PC-3 (cell line): ENCODE data around the gene CCDC182. TPM values are rescaled to one million over a fixed set of nuclear protein-coding genes. Genes with fewer than 3 reads are reported as not detected.

Experiments used
- ATAC-seq: fragments of 200-7000 bp; cut with Tn5 transposase; 2 replicates; pipeline ENCODE4 v1.9.1; 2020; ENCODE audit warnings: mild to moderate bottlenecking, moderate library complexity
- BruUV-seq: library from RNA; stranded (reverse); fragments of 400-500 nt; replicated peaks from 2 replicates; lab custom pipeline; 2021; lab: Mats Ljungman, UMichigan
- CTCF ChIA-PET: fragments of 300-600 bp; sonication (Branson Sonifier 250); formaldehyde crosslinking; loops from one replicate; lab custom pipeline; 2022; ENCODE audit warnings: antibody characterized with exemption; lab: Charles Lee
- POLR2A ChIA-PET: fragments of 300-600 bp; sonication (Branson Sonifier 250); formaldehyde crosslinking; loops from one replicate; lab custom pipeline; 2022; ENCODE audit warnings: antibody characterized with exemption; ENCODE audit not compliant: unreplicated experiment; lab: Charles Lee
- DNase-seq: peaks from one replicate; pipeline ENCODE4 v3.0.0-alpha.2; 2015
- H2AFZ ChIP-seq: fragments of 300-600 bp; sonication (generic); 2 replicates; pipeline ENCODE4 v1.6.0; 2016; ENCODE audit warnings: antibody characterized with exemption, low read length
- H3F3A ChIP-seq: fragments of 300-600 bp; sonication (generic); one replicate; pipeline ENCODE4 v1.6.0; 2017; ENCODE audit warnings: antibody characterized with exemption, low read length, control low read depth, mild to moderate bottlenecking; ENCODE audit not compliant: unreplicated experiment
- H3K27ac ChIP-seq: fragments of 300-600 bp; sonication (generic); 2 replicates; pipeline ENCODE4 v1.5.1; 2016; ENCODE audit warnings: mild to moderate bottlenecking, low read length
- H3K27me3 ChIP-seq: fragments of 300-600 bp; sonication (generic); 2 replicates; pipeline ENCODE4 v1.6.1; 2016; ENCODE audit warnings: low read length, mixed read lengths
- H3K36me3 ChIP-seq: fragments of 300-600 bp; sonication (generic); 2 replicates; pipeline ENCODE4 v1.6.1; 2016; ENCODE audit warnings: low read depth, mixed run types, low read length, mixed read lengths
- H3K4me1 ChIP-seq: fragments of 300-600 bp; sonication (generic); 2 replicates; pipeline ENCODE4 v1.5.1; 2016; ENCODE audit warnings: low read length; ENCODE audit not compliant: insufficient read depth
- H3K4me2 ChIP-seq: fragments of 300-600 bp; sonication (generic); 2 replicates; pipeline ENCODE4 v1.6.0; 2016; ENCODE audit warnings: low read length
- H3K4me3 ChIP-seq: fragments of 300-600 bp; sonication (generic); 2 replicates; pipeline ENCODE4 v1.5.1; 2016; ENCODE audit warnings: mild to moderate bottlenecking, low read length, mixed read lengths
- H3K79me2 ChIP-seq: fragments of 300-600 bp; sonication (generic); 2 replicates; pipeline ENCODE4 v1.6.1; 2017; ENCODE audit warnings: low read length, mixed read lengths
- H3K9ac ChIP-seq: fragments of 300-600 bp; sonication (generic); 2 replicates; pipeline ENCODE4 v1.6.0; 2016; ENCODE audit warnings: mild to moderate bottlenecking, low read length
- H3K9me2 ChIP-seq: fragments of 300-600 bp; sonication (generic); replicated peaks from 2 replicates; pipeline ENCODE4 v1.6.1; 2016; ENCODE audit warnings: mixed run types, low read length, mixed read lengths
- H3K9me3 ChIP-seq: fragments of 300-600 bp; sonication (generic); 2 replicates; pipeline ENCODE4 v1.6.1; 2016; ENCODE audit warnings: low read length, mixed read lengths
- H4K20me1 ChIP-seq: fragments of 300-600 bp; sonication (generic); 2 replicates; pipeline ENCODE4 v1.6.1; 2016; ENCODE audit warnings: low read length, mixed read lengths
- CTCF ChIP-seq: fragments of 300-600 bp; sonication (generic); conservative IDR thresholded peaks from 2 replicates; pipeline ENCODE4 v1.5.1; 2017; ENCODE audit warnings: antibody characterized with exemption, low read depth, mild to moderate bottlenecking, low read length
- EZH2 ChIP-seq: fragments of 300-600 bp; sonication (generic); IDR thresholded peaks from one replicate; pipeline ENCODE4 v1.6.1; 2017; ENCODE audit warnings: antibody characterized with exemption, mild to moderate bottlenecking, low read length; ENCODE audit not compliant: unreplicated experiment
- EZH2phosphoT487 ChIP-seq: fragments of 300-600 bp; sonication (generic); IDR thresholded peaks from 2 replicates; pipeline ENCODE4 v1.6.1; 2018; ENCODE audit warnings: mild to moderate bottlenecking, antibody characterized with exemption, low read length, borderline replicate concordance
- intact Hi-C: fragments of 100-400 bp; cut with micrococcal nuclease; formaldehyde crosslinking; loops from 2 replicates; pipeline ENCODE4 v1.9.0; 2023
- total RNA-seq: library from RNA; depleted of rRNA; stranded (reverse); fragments of >200 nt; gene quantifications from 2 replicates; pipeline ENCODE4 v1.2.3, GENCODE V29; 2014

CCDC182 gene
- total RNA-seq, 1 experiment from 2014 or later, result not detected

DNA sequence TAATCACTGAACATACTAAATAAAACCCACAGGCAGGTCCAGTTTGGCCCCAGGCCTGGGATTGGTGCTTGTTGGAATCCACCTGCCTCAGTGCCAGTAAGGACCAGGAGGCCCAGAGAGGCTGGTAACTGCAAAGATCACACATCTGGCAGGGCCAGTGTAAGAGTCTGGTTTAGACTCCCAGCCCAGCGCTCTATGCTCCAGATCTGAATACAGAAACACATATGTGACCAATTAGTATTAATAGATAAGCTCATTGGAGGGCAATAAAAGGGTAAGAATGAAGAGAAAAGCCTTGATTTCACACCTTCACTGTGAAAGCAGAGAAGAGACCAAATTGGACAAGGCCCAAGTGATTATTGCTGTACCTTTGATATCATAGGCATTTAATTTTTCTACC lies 13.6 kb upstream of the CCDC182 start:
- intact Hi-C loops, result no loop called here
- DNase-seq, result no peak
- Histone ChIP-seq H3K27me3 (no peaks in the 10 kb centered on the region), H3K9me3 (no peaks in the 10 kb centered on the region), H3K9me2 (no peaks in the 10 kb centered on the region), H3K4me2 (no peak overlapping the region), H3F3A (no peaks in the 10 kb centered on the region), H4K20me1 (no peaks in the 10 kb centered on the region), H3K79me2 (no peaks in the 10 kb centered on the region), H3K27ac (no peak overlapping the region), H3K9ac (no peak overlapping the region), H2AFZ (no peak overlapping the region), H3K36me3 (no peaks in the 10 kb centered on the region), H3K4me1 (no peaks in the 10 kb centered on the region), H3K4me3 (no peak overlapping the region)
- no TSS peak for BruUV-seq
- TF ChIP-seq EZH2phosphoT487, result no peak
- TF ChIP-seq EZH2, result no peak
- no peak for TF ChIP-seq CTCF
- ChIA-PET CTCF (no interaction called here), POLR2A (no interaction called here)
- ATAC-seq, result no peak

DNA sequence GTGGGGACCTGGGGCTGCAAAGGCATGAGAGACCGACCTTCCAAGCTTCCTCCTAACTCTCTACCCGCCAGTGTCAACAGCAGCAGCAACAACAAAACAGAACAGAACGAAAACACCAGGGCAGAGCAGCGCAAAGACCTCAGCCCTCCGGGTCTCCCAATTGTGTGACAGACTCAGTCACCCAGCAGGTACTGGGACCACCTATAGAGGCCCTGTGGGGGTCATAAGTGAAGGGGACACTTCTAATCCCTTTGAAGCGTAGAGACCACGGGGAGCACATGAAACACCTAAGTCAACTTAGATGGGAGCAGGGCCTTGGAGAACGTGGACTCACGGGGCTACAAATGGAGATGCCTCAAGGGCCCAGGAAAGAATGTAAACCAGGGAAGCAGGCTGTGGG lies 12.6 kb upstream of the CCDC182 start:
- no peak for DNase-seq
- no peaks in the 10 kb centered on the region for H3K9me2 ChIP-seq
- H3K36me3 ChIP-seq, result no peaks in the 10 kb centered on the region
- H4K20me1 ChIP-seq, result no peaks in the 10 kb centered on the region
- H3K4me3 ChIP-seq, result no peak overlapping the region
- no peaks in the 10 kb centered on the region for H3K27me3 ChIP-seq
- ATAC-seq, result no peak
- no peaks in the 10 kb centered on the region for H3K4me1 ChIP-seq
- ChIA-PET POLR2A (no interaction called here), CTCF (no interaction called here)
- H3K9ac ChIP-seq, result no peak overlapping the region
- BruUV-seq, result no TSS peak
- H3K27ac ChIP-seq, result no peak overlapping the region
- no peak overlapping the region for H3K4me2 ChIP-seq
- H2AFZ ChIP-seq, result no peak overlapping the region
- intact Hi-C loops, result no loop called here
- no peak for TF ChIP-seq EZH2phosphoT487
- TF ChIP-seq EZH2, result no peak
- no peak for TF ChIP-seq CTCF
- no peaks in the 10 kb centered on the region for H3K79me2 ChIP-seq
- H3F3A ChIP-seq, result no peaks in the 10 kb centered on the region
- no peaks in the 10 kb centered on the region for H3K9me3 ChIP-seq

DNA sequence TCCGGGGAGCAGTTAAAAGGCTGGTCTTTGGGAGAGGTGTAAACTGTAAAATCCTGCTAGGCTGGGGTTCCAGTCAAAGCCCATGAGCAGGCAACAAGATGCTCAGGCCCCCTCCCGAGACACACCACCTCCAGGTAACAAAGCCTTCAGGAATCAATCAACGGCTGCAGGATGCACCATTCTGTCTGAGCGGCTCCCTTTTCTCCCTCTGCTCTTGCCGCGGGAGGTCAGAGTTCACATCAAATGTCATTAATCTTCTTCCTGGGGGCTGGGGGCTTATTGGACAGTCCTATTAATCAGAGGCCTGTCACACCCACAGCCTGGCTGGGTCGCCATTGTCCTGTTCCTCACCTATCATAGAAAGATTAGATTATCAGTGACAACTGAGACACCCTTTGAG lies 11.9 kb upstream of the CCDC182 start:
- Histone ChIP-seq H3K9me2 (no peaks in the 10 kb centered on the region), H3K27me3 (no peaks in the 10 kb centered on the region), H3K36me3 (no peaks in the 10 kb centered on the region), H3K79me2 (no peaks in the 10 kb centered on the region), H3K4me3 (no peak overlapping the region), H3K9me3 (no peaks in the 10 kb centered on the region), H2AFZ (no peak overlapping the region), H3F3A (no peaks in the 10 kb centered on the region), H4K20me1 (no peaks in the 10 kb centered on the region), H3K4me1 (no peaks in the 10 kb centered on the region), H3K27ac (no peak overlapping the region), H3K4me2 (no peak overlapping the region), H3K9ac (no peak overlapping the region)
- ATAC-seq (no peak), DNase-seq (no peak)
- no peak for TF ChIP-seq CTCF
- no peak for TF ChIP-seq EZH2
- no peak for TF ChIP-seq EZH2phosphoT487
- intact Hi-C loops, result no loop called here
- ChIA-PET POLR2A (no interaction called here), CTCF (no interaction called here)
- BruUV-seq, result no TSS peak
